Measurements from ENCODE around the gene ZBTB16.

GRCh38 chr11:114098927-114099326 is 39.4 kb downstream of the ZBTB16 start:
- TF ChIP-seq CTCF (IDR thresholded peaks at IDR 0.05 in 8 of 11, conservative IDR thresholded peaks at IDR 0.05 in 3 of 11), result no peak
- no peak for TF ChIP-seq POLR2A (IDR thresholded peaks at IDR 0.05)

Measured in spleen (tissue), 7 donors.